HG03558 (cell line): ENCODE data around the gene PCSK4.
"Not testable (repeated sequence)": the region's sequence is repeated elsewhere in the genome, so short reads cannot be mapped to it uniquely, and the experiment has no call there.

Experiments
- ATAC-seq: cut with Tn5 transposase; IDR thresholded peaks from one replicate; pipeline ENCODE4 v1.9.1; 2021; ENCODE audit warnings: moderate number of reproducible peaks; ENCODE audit not compliant: unreplicated experiment; ENCODE audit errors: extremely low read depth

Gene PCSK4

DNA sequence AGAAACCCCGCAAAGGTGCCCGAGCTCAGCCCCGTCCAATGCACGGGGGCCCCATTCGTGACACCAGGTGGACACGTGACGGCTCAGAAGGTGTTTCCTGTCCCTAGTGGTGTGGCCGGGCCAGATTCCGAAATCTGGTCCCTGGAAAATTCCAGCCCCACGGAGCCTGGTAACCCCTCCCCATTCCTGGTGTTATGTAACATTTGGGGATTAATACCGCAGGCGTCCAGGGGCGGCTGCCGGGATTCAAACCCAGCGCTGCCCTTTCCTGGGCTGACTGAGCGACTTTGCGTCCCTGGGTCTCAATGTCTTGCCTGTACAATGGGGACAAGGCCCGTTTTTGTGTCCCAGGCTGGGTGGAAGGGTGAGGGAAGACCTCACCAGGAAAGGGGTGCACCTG, 32.7 kb upstream of the PCSK4 start:
- ATAC-seq = no peak

DNA sequence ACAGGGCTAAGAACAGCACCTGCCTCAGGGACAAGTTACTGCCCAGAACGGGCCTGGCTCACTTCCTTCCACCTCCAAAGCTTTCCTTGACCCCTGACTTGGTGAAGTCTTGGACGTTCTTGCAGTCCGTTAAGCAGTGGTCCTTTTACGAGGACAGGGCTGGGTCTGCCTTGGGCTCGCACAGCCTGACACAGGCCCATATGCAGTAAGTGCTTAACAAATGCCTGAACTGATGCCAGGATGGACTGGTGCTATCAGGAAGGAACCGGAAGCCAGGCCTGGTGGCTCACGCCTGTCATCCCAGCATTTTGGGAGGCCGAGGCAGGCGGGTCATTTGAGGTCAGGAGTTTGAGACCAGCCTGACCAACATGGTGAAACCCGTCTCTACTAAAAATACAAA, 31.9 kb upstream of the PCSK4 start:
- no peak for ATAC-seq

DNA sequence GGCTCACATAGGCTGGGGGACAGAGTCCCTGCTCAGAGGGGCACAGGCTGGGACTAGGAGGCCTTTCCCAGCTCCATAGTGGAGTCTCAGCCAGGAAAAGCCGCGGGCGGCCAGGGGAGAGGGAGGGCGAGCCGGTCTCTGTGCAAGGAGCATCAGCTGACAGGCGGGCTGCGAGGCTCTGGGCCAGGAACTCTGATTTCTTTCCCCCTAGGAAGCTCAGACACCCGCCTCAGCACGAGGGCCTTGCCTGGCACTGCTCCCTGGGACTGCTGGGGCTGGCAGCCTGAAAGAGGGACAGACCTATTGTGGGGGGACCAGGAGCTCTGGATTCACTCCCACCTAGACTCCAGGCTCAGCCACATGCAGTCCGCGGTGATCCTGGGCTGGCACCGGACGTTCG, 31.5 kb upstream of the PCSK4 start:
- ATAC-seq = no peak

DNA sequence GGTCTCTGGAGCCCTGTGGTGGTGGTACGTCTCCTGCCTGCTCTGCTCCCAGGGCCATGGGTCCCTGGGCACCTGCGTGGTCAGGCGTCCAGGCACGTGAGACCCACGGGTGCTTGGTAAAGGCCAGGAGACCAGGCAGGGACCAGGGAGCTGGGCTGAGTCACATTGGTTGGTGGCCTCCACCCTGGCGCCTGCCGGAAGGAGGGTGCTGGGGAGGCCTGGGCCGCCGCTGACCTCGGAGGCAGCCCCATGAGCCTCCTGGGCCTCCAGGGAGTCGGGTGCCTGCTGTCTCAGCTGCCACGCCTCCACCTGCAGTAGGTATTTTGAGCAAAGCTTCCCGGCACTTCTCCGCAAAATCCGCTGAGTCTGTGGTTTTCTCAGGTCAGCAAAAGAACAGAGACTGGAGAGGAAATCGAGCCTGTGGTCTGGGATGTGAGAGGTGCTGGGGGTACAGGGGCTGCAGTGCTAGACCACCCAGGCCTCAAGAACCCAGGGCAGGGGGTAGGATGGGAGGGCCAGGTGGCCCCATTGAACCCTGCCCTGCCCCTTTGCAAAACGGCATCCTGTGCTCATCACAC, 30.1 kb upstream of the PCSK4 start:
- ATAC-seq = no peak

DNA sequence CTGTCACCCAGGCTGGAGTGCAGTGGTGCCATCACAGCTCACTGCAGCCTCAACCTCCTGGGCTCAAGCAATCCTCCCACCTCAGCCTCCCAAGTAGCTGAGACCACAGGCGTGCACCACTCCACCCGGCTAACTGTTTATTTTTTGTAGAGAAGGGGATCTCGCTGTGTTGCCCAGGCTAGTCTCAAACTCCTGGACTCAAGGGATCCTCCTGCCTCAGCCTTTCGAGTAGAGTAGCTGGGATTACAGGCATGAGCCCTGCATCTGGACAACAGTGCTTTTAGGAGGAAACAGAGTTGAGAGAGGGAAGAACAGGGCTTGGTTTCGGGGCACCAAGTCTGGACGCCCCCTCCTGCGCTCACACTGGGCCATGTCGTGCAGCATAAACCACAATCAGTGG, 29.7 kb upstream of the PCSK4 start:
- ATAC-seq = not testable (repeated sequence)

DNA sequence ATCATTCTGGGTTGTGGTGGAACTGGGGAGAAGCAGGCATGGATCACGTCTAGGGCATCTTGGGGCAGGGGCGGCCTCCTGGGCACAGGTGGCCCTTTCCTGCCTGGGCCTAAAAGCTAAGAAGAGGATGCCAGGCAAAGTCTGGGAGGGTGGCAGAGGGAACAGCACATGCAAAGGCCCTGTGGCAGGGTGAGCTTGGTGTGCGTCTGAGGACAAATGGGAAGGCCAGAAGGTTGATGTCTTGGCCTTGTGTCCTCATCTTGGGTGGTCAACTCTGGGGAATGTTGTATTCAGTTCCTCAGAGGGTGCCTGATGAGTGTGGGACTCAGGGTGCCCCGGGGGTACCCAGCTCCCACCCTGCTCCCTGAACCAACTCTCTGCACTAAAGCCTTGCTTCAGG, 28.3 kb upstream of the PCSK4 start:
- ATAC-seq = no peak

DNA sequence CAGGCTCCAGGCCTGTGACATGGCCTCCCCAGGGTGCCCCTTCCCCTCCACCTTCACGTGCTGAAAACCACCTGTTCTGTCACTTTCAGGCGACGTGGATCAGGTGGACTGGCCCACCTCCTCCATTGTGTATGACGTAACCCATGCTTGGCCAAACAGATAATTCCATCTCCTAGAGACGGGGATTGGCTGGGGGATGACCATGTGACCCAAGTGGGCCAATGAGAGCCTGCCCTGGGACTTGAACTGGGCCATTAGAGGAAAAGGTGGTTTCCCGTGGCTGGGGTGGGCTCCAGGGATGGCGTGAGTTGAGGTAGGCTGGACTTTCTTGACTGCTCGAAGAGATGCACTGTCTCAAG, 26.2 kb upstream of the PCSK4 start:
- ATAC-seq = no peak

DNA sequence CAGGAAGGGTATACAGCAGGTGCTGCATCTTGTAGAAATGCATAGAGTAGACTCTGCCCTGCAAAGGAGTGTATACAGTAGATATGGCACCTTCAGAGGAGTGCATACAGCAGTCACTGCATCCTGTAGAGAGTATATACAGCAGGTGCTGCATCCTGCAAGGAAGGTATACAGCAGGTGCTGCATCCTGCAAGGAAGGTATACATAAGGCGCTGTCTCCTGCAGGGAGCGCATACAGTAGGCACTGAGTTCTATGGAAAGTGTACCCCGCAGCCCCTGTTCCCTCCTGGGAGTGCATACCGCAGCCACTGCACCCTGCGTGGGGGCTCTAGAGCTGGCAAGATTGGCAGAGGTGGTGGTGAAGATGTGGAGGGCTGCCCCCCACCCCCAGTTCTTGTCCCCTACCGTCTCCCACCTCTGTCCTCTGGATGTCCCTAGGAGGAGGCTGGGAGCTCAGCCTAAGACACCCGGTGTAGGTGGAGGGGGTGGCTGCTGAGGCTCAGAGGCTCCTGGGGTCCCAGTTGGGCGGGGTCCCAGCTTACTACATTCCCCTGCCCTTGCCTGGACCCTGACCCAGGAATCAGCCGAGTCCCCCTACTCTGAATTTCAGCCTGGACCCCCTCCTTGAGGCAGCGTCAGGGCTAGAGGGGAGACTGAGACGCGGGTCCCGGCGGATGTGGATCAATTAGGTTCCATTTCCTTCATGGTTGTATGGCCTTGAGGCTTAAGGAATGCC, 25.0 kb upstream of the PCSK4 start:
- ATAC-seq = no peak

DNA sequence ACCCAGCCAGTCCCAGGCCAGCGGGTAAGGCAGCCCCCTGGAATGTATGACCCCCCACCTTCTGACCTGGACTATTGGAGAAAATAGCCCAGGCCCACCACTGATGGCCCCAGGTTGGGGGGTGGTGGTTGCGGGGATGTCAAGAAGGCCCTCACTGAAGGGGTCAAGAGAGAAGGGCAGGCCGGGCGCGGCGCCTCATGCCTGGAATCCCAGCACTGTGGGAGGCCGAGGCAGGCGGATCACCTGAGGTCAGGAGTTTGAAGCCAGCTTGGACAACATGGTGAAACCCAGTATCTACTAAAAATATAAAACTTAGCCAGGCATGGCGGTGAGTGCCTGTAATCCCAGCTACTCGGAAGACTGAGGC, 24.1 kb upstream of the PCSK4 start:
- ATAC-seq = no peak

DNA sequence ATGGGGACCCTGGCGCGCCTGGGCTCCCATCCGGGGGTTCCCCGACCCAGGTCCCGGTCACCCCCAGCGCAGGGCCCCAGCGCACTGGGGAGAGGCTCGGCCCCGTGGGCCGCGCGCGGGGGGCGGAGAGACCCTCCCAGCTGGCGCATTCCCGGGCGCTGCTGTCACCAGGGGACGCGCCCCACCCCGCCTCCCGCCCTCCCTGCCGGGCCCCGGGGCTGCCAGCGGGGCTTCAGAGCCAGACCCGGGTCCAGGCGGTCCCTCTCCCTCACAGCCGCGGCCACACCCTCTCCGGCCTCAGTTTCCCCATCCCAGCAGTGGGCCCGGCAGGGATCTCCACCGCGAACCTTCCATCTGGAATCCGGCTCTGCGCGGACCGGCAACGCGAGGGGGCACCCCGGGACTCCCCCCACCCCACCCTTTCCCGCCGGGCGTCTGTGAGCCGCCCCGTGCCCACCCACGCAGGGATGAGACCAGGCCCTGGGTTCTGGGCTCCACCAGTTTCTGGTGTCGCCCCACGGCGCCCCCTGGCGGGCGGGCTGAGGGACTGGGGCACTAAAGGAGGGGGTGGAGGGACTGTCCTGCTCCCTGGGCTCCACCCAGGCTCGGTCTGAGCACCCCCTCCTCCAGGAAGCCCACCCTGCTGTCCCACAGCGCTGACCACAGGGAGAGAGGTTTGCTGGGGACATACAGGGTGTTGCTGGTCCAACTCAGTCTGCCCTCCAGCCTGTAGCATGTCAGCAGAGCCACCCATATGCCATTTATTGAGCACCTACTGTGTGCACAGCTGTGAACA, 23.5 kb upstream of the PCSK4 start:
- no peak for ATAC-seq

DNA sequence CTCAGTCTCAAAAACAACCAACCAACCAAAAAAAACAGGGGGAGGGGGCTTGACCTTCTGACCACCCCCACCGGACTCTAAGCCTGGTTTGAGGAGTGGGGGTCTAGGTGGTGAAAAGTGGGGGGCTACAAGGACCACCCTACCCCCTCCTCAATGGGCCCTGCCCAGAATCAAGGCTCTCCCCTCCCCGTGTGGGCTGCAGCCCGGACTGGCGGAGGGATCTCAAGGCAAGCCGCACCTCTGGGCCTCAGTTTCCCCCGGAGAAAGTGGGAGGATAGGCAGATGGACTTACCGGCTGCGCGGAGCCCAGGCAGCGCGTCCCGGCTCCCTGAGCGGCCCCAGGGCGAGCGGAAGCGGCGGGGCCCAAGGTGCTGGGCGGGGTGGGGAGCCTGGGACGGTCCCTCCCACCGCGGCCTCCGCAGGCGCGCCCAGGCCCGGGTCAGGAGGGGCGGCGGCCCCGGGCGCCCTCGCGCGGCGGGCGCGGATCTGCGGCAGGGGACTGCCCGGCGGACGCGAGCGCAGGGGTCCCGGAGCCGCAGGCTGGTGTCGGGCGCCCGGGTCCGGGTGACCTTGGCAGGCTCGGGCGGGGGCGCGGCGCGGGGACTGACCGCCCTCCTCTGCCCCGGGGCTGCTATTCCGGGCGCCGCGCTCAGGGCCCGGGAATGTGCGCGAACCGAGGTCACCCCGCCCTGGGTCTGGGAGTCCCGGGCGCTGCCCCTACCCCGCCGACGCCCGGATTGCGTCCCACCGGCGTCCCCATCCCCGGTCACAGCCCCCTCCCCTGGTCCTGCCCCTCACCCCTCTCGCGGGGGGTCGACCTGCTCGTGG, 22.7 kb upstream of the PCSK4 start, which contains the start of gene ADAMTSL5:
TSS of gene ADAMTSL5 (minus strand) at position 349 of the 828 bp plus-strand sequence. CDS start 2,076 bp downstream, outside the sequence.
- no peak for ATAC-seq

DNA sequence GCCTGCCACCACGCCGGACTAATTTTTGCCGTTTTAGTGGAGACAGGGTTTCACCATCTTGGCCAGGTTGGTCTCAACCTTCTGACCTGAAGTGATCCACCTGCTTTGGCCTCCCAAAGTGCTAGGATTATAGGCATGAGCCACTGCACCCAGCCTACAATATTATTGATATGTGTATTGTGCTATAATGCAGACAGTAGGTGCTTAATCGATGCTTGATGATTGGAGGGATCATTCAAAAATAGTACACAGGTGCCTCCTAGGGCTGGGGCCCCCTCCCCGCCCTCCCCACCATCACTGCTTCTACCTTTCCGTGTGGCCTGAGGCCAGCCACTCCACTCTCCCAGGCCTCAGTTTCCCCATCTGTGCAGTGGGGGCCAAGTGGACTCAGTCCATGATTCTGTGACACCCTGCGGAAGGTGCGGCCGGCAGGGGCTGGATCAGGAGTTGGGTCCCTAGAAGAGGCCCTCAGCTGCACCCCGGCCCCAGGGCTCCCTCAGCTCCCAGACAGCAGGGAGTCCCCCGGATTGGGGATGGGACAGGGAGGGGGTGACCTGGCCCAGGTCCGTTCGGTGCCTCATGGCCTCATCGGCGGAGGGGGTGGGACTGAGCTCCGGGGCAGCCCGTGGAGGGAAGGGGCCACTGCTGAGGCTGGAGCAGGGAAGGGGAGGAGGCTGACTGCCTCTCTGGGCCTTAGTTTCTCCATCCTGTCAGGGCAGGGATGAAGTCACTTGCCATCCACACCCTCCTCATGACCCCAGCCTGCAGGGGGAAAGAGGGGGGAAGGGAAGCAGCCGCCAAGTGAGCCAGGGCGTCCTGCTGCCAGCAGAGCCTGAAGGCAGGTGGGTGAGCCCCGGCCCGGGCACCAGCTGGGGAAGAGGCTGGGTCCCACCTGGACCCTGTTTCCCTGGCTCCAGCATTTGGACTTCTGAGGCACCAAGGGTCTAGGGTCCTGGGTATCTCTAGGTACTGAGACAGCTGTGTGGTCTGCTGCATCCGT, 21.5 kb upstream of the PCSK4 start:
- no peak for ATAC-seq

DNA sequence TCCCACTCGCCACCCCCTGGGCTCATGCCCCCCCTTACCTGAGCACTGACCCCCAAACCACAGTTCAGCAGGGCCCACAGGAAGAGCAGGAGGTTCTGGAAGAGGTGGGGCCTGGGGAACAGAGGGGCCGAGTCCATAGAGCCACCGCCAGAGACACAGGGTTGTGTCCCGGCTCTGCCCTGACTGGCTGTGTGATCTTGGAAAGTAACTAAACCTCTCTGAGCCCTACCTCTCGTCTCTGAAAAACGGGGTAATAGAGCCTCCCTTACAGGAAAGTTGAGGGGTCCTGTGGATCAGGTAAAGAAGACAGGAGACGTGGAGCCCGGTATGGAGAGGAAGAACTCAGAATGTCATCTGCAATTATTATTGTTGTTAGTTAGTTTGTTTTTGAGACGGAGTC, 20.7 kb upstream of the PCSK4 start:
- ATAC-seq = no peak

DNA sequence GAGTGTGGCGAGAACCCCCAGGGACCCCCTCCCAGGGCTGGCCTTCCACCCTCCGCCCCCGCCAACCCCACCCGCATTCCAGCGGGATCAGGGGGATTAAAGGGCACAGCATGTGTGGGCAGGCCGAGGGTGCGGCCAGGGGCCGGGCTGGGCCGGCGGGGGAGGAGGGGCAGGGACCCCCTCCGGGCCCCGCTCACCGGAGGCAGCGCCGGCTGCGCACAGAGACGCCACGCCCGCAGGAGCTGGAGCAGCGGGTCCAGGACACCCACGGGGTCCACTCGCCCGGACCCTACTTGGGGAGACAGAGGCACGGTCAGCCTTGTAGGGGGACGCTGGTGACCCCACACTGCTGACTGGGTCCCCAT, 20.3 kb upstream of the PCSK4 start:
- ATAC-seq = no peak

DNA sequence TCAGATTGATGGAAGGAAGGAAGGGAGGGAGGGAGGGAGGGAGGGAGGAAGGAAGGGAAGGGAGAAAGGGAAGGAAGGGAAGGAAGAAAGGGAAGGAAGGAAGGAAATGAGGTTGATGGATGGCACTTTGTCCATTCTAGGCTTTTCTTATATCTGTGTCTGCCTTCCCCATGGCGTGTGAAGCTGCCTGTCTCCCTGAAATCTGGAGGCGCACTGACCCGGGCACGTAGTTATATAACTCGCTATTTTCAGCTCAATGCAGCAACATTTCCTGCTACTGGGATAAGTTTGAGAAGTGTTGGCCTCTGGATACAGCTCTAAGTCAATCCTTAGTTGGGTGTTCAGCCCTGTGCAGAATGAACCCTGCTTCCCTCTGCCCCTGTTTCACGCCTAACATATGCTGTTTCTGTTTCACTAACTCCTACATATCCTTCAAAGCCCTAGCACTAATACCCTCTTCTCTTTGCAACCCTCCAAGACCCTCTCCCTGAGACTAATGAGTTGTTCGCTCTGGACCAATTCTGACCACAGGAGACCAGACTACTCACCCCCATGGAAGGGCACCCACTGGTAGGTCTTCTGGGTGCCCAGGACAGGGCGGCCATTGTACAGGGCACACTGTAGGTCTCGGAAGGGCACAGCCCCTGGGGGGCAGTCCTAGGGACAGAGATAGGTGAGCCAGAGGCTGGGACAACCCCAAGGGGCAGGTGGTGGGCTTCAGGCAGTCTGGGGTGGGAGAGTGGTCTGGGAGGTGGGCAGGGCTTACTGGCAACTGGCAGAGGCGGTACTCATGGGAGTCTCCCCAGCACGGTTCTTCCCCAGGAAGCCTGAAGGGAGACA, 19.7 kb upstream of the PCSK4 start:
- ATAC-seq = no peak

DNA sequence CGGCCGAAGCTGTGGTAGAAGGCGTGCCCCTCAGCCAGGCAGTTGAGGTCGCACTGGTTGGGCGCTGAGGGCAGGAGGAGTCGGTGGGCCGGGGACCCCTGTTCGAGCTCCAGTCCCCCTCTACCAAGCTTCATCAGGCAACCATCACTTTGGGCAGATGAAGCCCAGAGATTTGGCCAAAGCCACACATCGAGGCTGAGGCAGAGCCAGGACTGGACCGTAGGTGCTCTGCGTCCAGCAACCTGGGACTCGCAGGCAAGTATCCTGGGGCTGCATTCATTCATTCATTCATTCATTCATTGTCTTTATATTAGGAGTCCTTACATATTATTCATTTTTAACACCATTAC, 18.3 kb upstream of the PCSK4 start:
- no peak for ATAC-seq

DNA sequence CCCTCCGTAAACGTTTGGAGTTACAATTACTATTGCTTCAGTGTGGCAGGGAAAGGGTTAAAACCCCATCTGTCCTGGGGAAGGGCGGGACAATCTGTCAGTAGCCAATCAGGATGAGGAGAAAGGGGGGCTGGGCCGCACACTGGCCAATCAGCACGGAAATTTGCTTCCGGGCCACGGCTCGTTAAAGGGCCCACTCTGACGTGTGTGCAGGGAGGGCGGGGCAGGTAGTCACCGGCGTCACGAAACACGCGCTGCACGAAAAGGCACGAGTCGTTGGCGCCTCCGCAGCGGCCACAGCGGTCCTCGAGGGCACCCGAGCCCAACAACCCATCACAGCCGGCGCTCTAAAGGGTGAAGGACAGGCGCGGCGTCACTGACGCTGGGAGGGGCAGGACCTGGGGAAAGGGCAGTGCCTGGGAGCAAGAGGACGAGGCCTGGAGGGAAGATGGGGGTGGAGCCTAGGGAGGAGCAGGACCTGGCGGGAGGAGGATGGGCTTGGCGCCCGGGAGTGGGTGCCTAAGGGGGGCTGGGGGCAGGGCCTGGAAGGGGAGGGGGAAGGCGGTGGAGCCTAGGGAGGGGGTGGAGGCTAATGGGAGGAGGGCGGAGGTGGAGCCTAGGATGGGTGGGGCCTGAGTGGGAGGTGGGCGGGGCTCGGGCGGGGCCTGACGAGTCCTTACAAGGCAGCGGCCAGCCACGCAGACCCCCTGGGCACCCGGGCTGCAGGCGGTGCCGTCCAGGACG, 17.8 kb upstream of the PCSK4 start:
- no peak for ATAC-seq

DNA sequence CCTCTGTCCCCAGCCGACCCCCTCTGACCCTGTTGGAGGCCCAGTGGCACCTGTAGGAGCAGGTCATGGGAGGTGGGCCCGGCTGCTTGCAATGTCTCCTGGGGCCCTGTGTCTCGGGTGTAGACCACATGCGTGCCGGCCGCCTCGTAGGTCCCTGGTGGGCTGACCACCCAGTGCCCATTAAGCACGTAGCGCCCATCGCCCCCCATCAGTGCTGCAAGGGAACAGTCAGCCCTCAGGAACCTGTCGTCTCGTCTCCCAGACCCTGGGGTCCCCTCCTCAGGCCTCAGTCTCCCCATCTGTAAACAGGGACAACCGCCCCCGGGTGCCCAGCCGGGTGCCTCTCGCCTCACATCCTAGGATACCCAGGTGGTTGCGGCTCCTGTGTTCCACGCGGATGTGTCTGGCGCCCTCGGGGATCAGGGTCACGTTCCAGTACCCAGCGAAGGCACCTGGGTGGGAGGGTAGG, 17.1 kb upstream of the PCSK4 start:
- ATAC-seq = no peak
